SK-N-SH treated with all-trans-retinoic acid at 6 μM for 48 hours (cell line): ENCODE measurements around the gene TTC34.
"Not testable (repeated sequence)": the region's sequence is repeated elsewhere in the genome, so short reads cannot be mapped to it uniquely, and the experiment has no call there.

ENCODE experiments used
- ARNTL ChIP-seq: fragments of 450-650 bp; formaldehyde crosslinking; IDR thresholded peaks from 2 replicates; pipeline ENCODE4 v1.5.0; 2020; ENCODE audit warnings: low read depth, mild to moderate bottlenecking, moderate library complexity, borderline replicate concordance
- CSDC2 ChIP-seq: fragments of 250-450 bp; sonication (Bioruptor Pico); IDR thresholded peaks from 2 replicates; pipeline ENCODE4 v1.5.0; 2020; ENCODE audit warnings: mild to moderate bottlenecking, moderate library complexity
- CSRNP3 ChIP-seq: fragments of 250-450 bp; sonication (Bioruptor Pico); IDR thresholded peaks from 2 replicates; pipeline ENCODE4 v1.5.1; 2021; ENCODE audit warnings: mild to moderate bottlenecking, moderate library complexity
- PPARA ChIP-seq: fragments of 250-450 bp; sonication (Bioruptor Pico); IDR thresholded peaks from 2 replicates; pipeline ENCODE4 v1.5.0; 2020; ENCODE audit warnings: mild to moderate bottlenecking, borderline replicate concordance
- RARB ChIP-seq: fragments of 250-450 bp; sonication (Bioruptor Pico); IDR thresholded peaks from 2 replicates; pipeline ENCODE4 v1.8.0; 2021; ENCODE audit warnings: mild to moderate bottlenecking, moderate library complexity
- SNAI2 ChIP-seq: fragments of 250-450 bp; sonication (Bioruptor Pico); IDR thresholded peaks from 2 replicates; pipeline ENCODE4 v1.5.0; 2020; ENCODE audit warnings: mild to moderate bottlenecking, moderate library complexity
- TOX ChIP-seq: fragments of 250-450 bp; sonication (Bioruptor Pico); IDR thresholded peaks from 2 replicates; pipeline ENCODE4 v1.8.0; 2021; ENCODE audit warnings: mild to moderate bottlenecking, moderate library complexity, borderline replicate concordance
- TSHZ2 ChIP-seq: fragments of 250-450 bp; sonication (Bioruptor Pico); IDR thresholded peaks from 2 replicates; pipeline ENCODE4 v1.5.0; 2020; ENCODE audit warnings: mild to moderate bottlenecking, moderate library complexity
- ZFP3 ChIP-seq: fragments of 250-450 bp; sonication (Bioruptor Pico); IDR thresholded peaks from 2 replicates; pipeline ENCODE4 v1.5.0; 2020; ENCODE audit warnings: mild to moderate bottlenecking, moderate library complexity
- ZFP30 ChIP-seq: fragments of 450-650 bp; formaldehyde crosslinking; IDR thresholded peaks from 2 replicates; pipeline ENCODE4 v1.5.0; 2022; ENCODE audit warnings: mild to moderate bottlenecking, moderate library complexity
- ZNF565 ChIP-seq: fragments of 450-650 bp; formaldehyde crosslinking; conservative IDR thresholded peaks from 2 replicates; pipeline ENCODE4 v1.5.0; 2020; ENCODE audit warnings: low read depth, mild to moderate bottlenecking, moderate library complexity

GRCh38 chr1:2684000-2684399 lies 117.5 kb downstream of the TTC34 start:
- TF ChIP-seq ZFP3 (CRISPR knock-in tag); SNAI2 (CRISPR knock-in tag); CSDC2 (CRISPR knock-in tag); RARB (CRISPR knock-in tag); TSHZ2; TOX (CRISPR knock-in tag); ZNF565 (CRISPR knock-in tag); CSRNP3 (CRISPR knock-in tag); ZFP30 (CRISPR knock-in tag); PPARA (CRISPR knock-in tag); ARNTL (CRISPR knock-in tag): not testable (repeated sequence)
